HepG2 (cell line): ENCODE results near the gene LRPPRC. TPM values are rescaled to one million over a fixed set of nuclear protein-coding genes. Genes with fewer than 3 reads are reported as not detected.
A peak's percentile ranks its signal among the peaks of the same experiment; 100 is the strongest.

Source experiments
- HMG20A ChIP-seq: IDR thresholded peaks from 2 replicates; pipeline ENCODE4 v1.6.1; 2016; ENCODE audit warnings: borderline replicate concordance
- HOXA3 ChIP-seq: sonication (generic); formaldehyde crosslinking; IDR thresholded peaks from 2 replicates; pipeline ENCODE4 v1.5.0; 2020; ENCODE audit warnings: missing genetic modification reagents
- KIAA2018 ChIP-seq: sonication (generic); formaldehyde crosslinking; IDR thresholded peaks from 2 replicates; pipeline ENCODE4 v1.5.0; 2020; ENCODE audit warnings: mild to moderate bottlenecking, missing genetic modification reagents, borderline replicate concordance
- MTA1 ChIP-seq: sonication (generic); formaldehyde crosslinking; IDR thresholded peaks from 2 replicates; pipeline ENCODE4 v1.4.0; 2020; ENCODE audit warnings: missing genetic modification reagents, mild to moderate bottlenecking, borderline replicate concordance
- NCOR1 ChIP-seq: fragments of 200-600 bp; sonication (generic); IDR thresholded peaks from 2 replicates; pipeline ENCODE4 v1.7.0; 2017; ENCODE audit warnings: antibody characterized with exemption, low read length, borderline replicate concordance
- POGZ ChIP-seq: sonication (generic); formaldehyde crosslinking; IDR thresholded peaks from 2 replicates; pipeline ENCODE4 v1.4.0; 2020; ENCODE audit warnings: mild to moderate bottlenecking, missing genetic modification reagents
- POLR2AphosphoS2 ChIP-seq: IDR thresholded peaks from 2 replicates; pipeline ENCODE4 v1.6.1; 2011; ENCODE audit warnings: low read depth, low read length, improper control_type of control experiment
- RERE ChIP-seq: IDR thresholded peaks from 2 replicates; pipeline ENCODE4 v1.6.1; 2016; ENCODE audit warnings: low read depth, missing genetic modification reagents, missing compliant biosample characterization
- ZFP91 ChIP-seq: sonication (generic); formaldehyde crosslinking; IDR thresholded peaks from 2 replicates; pipeline ENCODE4 v1.9.0; 2022; ENCODE audit warnings: missing genetic modification reagents, mild to moderate bottlenecking, borderline replicate concordance
- ZNF282 ChIP-seq: fragments of 450-650 bp; IDR thresholded peaks from 2 replicates; pipeline ENCODE4 v1.6.1; 2018; ENCODE audit not compliant: partially characterized antibody
- ZNF362 ChIP-seq: sonication (generic); formaldehyde crosslinking; IDR thresholded peaks from 2 replicates; pipeline ENCODE4 v1.4.0; 2020; ENCODE audit warnings: missing genetic modification reagents, mild to moderate bottlenecking, borderline replicate concordance
- ZNF615 ChIP-seq: sonication (generic); formaldehyde crosslinking; IDR thresholded peaks from 2 replicates; pipeline ENCODE4 v1.5.0; 2020; ENCODE audit warnings: mild to moderate bottlenecking, missing genetic modification reagents, borderline replicate concordance
- polyA plus RNA-seq, 8 experiments: library from polyadenylated mRNA; depleted of rRNA in 3 of 8; stranded (reverse) in 7 of 8; unstranded in 1 of 8; fragments of >200 nt; fragmentation: Illumina TruSeq in 4 of 8; extraction: Trizol in 4 of 8; gene quantifications; 2 replicates each; pipeline versions ENCODE4 v1.2.1 to v1.2.3, GENCODE V29; 2011 to 2016; ENCODE audit warnings: low read depth in 4 of 8, missing spikeins in 1 of 8, mixed read lengths in 1 of 8; ENCODE audit not compliant: insufficient read depth in 1 of 8
- total RNA-seq, 5 experiments: library from RNA; depleted of rRNA; stranded (reverse); fragments of >200 nt; fragmentation: Illumina TruSeq; extraction: Trizol; gene quantifications; 2 replicates each; pipeline ENCODE4 v1.2.3, GENCODE V29; 2016; ENCODE audit warnings: low read depth in 1 of 5

Gene LRPPRC
- total and polyA plus RNA-seq, 2 of the 13 experiments (the other 11 are each of a cell fraction or from before 2014, with no cell fraction given): 117 to 167 TPM

- TF ChIP-seq KIAA2018 (no peak), ZFP91 (no peak), POGZ (no peak), HOXA3 (CRISPR knock-in tag) (no peak), ZNF282 (no peak), HMG20A (CRISPR knock-in tag) (no peak), POLR2AphosphoS2 (no peak), MTA1 (CRISPR knock-in tag) (0 out of 2 replicates have a peak, but pooled peaks have one; percentile 51), ZNF362 (CRISPR knock-in tag) (0 out of 2 replicates have a peak, but pooled peaks have one; percentile 12), RERE (no peak), ZNF615 (no peak), NCOR1 (no peak)
These were observed 157.8 kb downstream of the LRPPRC start (continued) for GRCh38 chr2:43837831-43838559.
